Spleen (tissue), 7 donors: ENCODE results near the gene GALNT17.

Experiments
- CTCF ChIP-seq, 11 experiments: fragments of 200-600 bp in 7 of 11; fragments of 450-650 bp in 4 of 11; sonication (generic) in 4 of 11; IDR thresholded peaks in 8 of 11; conservative IDR thresholded peaks in 3 of 11; 1 replicate in 7 of 11; 2 replicates in 4 of 11; pipeline versions ENCODE4 v1.4.0 to v1.8.0; 2016 to 2021; ENCODE audit warnings: antibody characterized with exemption in 11 of 11, inconsistent platforms in 4 of 11, mild to moderate bottlenecking in 1 of 11
- POLR2A ChIP-seq, 3 donors: fragments of 450-650 bp; IDR thresholded peaks; one replicate each; pipeline ENCODE4 v1.5.1; 2017; ENCODE audit warnings: antibody characterized with exemption in 3 of 3, mild to moderate bottlenecking in 1 of 3
- POLR2AphosphoS5 ChIP-seq, 3 donors: sonication (generic); formaldehyde crosslinking; IDR thresholded peaks; one replicate each; pipeline ENCODE4 v1.5.1; 2017; ENCODE audit warnings: antibody characterized with exemption in 3 of 3
- donor health status: DM: no; HTN: no; CAD: no; lungs with moderate emphysema.
- donor health status: DM: no; HTN: no; CAD: no.
- donor health status: DM: no; HTN: no; CAD: no.

- TF ChIP-seq CTCF (IDR thresholded peaks at IDR 0.05 in 8 of 11, conservative IDR thresholded peaks at IDR 0.05 in 3 of 11) (no peak), POLR2AphosphoS5 (IDR thresholded peaks at IDR 0.05) (no peak), POLR2A (IDR thresholded peaks at IDR 0.05) (no peak)
Measured at GRCh38 chr7:71308096-71308495, 176.2 kb downstream of the GALNT17 start.
